Stimulated activated CD4-positive, alpha-beta T cell treated with anti-CD3 and anti-CD28 coated beads, Interleukin-1b, Interleukin-23, amount 100 ng/mL, for 48 hours (primary cell): ENCODE data around the gene CDKL5.
"Not testable (repeated sequence)": the region's sequence is repeated elsewhere in the genome, so short reads cannot be mapped to it uniquely, and the experiment has no call there.

ENCODE experiments used
- DNase-seq: peaks from one replicate; pipeline ENCODE4 v3.0.0-alpha.2; 2020

CDKL5 gene

DNA sequence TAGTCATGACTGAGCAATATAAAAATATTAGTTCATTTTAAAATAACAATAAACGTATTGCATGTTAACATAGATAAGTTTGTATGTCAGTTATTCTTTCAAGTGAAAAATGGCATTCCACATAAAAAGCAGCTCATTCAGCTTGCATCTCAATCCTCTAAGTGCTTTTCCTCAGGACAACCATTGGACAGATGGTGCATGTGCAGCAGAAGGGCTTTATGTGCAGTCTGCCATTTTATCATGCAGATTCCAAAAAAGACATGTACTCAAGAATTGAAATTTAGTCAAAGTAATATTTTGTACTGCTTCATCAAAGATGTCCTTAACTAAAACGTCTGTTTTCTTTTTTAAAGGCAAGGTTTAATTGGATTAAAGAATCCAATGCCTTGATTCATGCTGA is 153.1 kb downstream of the CDKL5 start:
- no peak for DNase-seq

DNA sequence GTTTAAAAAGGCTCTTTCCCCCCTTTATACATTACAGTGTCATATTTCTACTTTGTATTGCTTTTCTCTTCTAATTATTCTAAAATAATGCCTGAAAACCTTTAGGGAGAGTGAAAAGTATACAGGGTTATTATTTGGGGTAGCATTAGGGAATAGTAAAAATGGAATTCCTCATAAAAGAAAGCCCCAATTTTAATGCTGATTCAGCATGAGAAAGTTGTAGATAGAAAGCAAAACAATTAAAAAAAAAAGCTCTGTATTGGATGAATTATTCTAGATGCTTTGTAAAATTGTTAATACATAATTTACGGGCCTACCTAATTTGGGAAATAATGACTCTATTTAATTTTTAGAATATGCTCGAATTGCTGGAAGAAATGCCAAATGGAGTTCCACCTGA is 154.1 kb downstream of the CDKL5 start:
- no peak for DNase-seq

DNA sequence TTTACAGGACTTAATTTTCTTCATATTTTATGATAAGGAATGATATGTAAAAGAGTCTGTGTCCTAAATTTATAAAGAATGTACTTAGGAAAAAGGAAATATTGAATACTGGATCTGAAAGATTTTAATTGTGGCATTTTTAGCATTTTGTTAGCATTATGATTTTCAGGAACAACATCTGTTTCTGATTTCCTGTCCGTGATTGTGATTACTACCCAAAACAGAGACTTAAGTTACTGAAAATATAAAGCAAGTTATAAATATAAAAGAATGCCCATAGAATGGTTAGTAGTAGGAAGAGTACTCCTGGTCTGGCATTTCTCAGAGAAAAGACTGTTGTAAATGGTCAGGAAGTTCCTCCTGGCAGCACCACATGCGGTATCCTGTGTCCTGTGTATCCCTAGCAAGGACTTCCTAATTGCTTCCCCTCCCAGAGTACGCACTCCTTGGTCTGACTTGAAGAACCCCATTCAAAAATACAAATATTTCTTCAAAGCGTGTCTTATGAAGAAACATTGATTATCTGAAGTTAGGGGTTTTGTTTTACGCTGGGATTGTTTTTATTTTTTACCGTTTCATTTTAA is 157.6 kb downstream of the CDKL5 start:
- no peak for DNase-seq

DNA sequence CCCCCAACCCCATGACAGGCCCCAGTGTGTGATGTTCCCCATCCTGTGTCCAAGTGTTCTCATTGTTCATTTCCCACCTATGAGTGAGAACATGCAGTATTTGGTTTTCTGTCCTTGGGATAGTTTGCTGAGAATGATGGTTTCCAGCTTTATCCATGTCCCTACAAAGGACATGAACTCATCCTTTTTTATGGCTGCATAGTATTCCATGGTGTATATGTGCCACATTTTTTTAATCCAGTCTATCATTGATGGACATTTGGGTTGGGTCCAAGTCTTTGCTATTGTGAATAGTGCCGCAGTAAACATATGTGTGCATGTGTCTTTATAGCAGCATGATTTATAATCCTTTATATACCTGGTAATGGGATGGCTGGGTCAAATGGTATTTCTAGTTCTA is 163.9 kb downstream of the CDKL5 start:
- not testable (repeated sequence) for DNase-seq

DNA sequence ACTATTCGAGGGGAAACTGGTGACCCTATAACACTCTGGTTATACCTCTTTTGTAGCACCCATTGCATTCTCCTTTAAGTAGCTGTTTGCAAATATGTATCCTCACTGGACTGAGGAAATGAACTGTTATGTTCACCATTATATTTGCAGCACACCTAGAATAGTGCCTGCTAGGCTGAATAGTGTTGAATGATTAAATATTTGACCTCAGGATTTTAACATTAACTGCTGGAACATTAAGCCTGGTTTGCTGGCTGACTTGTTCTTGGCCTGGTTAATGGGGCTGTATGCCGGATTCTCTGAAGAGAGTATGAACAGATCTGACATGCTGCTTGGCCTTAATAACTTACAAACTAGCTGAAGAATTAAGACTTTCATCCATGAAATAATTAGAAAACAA is 166.4 kb downstream of the CDKL5 start:
- no peak for DNase-seq

DNA sequence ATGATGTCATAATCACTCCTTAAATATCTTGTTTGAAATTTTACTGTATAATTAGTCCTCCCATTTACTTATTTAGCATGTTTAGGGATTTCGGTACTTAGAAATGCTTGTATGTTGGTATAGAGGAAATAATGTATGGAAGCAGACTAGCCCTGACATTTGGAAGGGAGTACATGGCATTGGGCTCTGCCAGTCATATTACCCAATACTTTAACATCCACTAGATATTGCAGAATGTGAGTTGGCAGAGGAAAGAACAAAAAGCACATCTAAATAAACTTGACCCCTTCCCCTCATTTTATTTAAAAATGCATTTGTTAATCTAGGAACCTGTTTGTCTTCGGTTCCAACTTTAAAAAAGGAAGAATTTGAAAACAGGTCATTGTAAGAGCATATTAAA is 168.7 kb downstream of the CDKL5 start:
- no peak for DNase-seq

DNA sequence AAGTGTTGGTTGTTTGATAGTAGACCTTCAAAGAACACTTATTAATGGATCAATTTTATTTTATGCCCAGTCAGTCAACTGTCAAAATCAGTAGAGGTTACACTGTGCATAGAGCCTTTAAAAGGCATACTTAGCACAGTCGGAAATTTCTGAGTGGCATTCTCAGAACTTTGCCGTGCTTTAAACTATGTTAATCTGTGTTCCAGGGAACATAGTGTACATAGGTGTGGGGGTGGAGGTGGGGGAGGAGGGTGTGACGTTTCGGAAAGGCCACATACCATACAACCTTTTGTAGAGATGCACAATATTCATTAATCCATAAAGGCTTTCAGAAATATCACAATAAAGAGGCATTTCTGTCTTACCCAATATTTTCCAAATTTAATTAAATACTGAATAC is 170.7 kb downstream of the CDKL5 start:
- DNase-seq: no peak

DNA sequence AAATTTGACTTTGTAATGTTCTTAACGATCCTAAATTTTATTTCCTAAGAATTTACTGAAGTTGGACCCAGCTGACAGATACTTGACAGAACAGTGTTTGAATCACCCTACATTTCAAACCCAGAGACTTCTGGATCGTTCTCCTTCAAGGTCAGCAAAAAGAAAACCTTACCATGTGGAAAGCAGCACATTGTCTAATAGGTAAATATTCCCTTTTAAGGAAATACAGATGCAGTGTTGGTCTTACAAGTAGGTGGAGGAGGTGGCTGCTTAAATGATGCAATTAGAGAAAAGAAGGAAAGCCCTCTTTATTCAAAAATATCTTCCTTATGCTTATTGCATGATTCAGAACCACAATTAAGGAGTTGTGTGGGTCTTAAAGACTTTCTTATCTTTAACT is 173.0 kb downstream of the CDKL5 start:
- DNase-seq: no peak

DNA sequence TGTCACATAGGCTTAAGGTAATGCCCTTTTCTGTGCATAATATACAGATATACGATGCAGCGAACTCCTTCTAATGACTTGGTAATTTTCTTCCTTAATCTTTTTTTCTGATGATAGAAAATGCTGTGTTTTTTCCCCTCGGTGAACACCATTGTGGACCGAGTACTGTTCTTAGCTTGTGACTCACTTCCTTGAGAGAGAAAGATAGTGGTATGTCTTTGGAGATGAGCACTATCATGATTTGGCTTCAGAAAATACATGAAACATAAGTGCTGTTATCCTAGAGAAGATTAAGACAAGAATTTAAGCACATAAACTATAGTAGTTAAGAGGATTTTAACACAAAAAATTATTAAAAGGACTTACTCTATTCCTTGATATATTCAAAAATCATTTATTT is 182.6 kb downstream of the CDKL5 start:
- DNase-seq: no peak

DNA sequence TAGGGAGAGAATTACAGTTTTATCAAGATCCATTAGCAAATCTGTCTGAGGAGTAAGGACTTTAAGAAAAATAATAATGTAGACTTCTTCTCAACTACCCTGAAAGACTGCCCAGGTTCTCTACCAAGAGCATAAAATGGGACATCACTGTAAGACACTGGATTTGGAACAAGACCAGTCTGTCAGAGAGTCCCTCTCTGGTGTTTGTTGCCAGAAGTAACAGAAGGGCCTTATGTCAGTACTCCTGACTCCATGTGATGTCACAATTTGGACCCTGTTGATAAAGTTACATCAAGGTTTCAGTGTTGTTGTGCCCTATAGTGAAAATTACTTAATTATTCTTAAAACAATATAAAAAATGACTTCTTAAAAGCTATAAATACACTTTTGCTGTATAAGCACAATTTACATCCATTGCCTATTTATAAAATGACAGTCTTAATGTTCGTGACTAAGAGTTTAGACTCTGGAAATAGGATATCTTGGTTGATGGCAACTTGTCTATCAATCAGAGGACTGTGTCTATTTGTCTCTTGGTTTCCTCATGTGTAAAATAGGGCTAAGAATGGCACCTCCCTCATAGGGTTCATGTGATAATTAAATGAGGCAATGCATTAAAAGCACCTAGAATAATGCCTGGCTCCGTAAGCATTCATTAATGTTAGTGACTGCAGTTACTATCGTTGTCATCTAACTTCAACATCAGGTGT is 188.7 kb downstream of the CDKL5 start:
- DNase-seq: no peak

DNA sequence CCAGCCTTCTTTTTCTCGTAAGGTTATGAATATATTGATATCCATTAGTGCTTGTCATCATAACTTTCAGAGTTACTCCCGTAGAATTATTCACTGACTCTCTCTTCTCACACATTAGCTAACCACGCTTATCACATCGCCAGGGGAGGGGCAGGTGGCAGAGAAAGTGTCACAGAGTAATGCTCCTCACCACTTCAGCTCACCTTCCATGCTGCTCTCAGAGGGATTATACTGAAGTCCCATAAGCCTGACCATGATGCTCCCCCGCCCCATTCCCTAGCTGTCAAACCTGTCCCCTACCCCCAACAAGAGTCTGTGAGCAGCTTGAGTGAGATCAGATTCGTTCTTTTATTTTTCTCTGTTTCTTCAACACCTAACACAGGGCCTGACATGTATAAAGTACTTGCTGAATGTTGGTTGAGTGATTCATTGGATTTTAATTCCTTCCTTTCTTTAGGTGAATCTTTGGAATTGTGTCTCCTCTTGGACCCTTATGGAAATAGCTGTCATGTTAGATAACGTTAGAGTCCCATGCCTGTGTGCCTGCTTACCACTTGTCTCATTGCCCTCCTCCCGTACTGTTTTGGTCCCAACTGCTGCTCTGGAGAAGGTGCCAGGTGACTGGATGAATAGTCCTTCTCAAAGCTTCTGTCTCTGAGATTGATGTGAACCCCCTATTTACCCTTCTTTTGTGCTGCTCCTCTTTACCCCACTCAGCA is 191.4 kb downstream of the CDKL5 start:
- DNase-seq: no peak

DNA sequence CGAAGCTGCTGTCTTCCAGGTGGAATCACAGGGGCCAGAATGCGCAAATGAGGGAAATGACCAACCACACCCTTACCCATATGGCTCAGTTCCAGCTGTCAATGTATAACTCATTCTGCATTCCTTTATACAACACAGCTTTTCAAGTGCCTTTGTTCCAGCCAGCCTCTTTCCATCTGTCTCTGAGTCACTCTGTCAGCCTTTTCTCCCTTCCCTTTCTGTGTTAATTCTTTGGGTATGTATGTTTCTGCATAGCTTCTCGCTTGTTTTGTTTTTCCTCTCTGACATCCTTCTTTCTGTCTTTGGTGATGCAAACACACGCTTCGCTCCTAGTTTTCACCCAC is 192.0 kb downstream of the CDKL5 start:
- no peak for DNase-seq

DNA sequence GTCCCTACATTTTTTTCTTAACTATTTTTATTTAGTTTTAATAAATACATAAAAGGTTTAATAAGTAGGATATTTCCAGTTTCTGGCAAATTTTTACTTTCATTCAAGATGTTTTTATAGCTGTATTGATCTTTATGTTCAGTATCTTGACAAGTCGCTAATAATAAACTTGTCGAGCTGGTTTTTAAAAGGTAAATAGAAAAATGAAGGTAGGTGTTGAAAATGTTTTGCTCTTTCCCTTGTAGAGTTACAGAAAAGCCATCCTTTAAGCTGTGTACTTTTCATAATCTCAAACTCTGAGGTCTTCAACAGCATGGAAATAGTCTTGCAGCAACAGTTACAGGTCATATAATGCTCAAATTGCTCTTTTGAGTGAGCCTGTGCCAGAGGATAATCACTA is 193.9 kb downstream of the CDKL5 start:
- DNase-seq: no peak

DNA sequence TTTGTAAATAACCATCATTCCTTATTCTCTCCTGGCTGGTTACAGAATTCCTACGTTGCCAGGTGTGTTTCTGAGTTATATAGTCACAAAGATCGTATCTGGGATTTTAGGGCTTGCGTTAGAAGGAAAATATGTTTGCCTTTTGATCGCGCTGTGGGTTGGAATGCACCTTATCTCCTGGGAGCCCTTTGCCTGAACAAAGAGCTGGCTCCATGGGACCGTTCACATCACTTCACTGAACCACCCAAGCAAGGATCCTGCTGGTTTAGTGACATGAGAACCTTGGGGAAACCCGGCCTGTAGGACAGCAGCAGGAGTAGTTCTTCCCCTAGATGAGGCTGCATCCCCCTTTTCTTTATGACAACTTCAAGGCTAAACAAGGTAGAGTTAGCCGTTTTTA is 194.9 kb downstream of the CDKL5 start:
- DNase-seq: no peak

DNA sequence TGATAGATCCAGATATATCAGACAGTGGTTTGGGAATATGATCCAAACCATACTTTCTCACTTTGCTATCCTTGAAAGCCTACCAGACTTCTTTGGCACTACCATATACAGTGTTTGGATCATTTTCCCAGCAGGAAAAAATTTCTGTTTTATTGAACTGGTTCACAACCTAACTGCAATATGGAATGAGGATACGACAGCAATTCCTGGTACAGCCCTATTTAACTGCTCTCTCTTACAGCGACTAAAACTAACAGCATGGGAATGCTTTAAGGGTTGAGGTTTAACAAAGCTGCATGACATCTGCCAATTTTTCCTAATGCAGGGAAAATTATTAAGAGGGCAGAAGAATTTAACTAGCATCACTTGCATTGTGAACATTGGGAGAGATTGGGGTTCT is 199.2 kb downstream of the CDKL5 start:
- DNase-seq: no peak

DNA sequence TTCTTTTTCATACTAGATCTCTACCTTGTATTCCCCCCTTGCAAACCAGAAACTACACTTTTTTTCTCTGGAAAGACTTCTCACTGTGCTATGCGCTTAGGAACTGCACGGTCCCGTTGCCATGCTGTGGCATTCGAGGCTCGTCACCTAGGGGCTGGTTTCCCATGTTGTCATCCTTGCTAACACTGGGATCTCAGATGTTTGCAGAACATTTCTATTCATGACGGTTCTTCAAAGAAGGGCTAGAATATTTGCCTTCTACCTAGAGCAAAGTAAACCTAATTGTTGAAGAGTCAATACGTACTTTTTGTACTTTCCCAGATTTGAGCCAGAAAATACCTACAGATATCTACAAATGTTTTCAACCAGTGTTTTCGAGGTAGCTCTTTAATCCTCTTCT is 205.5 kb downstream of the CDKL5 start:
- DNase-seq: no peak

DNA sequence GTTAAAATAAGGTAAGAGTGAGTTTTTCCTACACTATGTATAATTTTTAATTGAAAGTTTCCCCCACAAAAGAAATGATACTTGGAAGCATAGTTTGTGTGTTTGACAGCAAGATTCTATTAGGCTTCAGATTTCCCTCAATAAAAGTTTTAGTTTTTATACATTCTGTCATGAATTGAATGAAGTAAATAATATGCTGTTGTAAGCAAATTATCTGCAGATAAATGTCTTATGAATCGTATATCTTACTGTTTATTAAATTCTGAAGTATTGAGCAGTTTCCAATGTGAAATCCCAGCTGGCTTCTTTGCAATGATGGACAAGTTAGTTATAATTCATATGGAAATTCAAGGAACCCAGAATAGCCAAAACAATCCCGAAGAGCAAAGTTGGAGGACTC is 213.0 kb downstream of the CDKL5 start:
- DNase-seq: no peak

DNA sequence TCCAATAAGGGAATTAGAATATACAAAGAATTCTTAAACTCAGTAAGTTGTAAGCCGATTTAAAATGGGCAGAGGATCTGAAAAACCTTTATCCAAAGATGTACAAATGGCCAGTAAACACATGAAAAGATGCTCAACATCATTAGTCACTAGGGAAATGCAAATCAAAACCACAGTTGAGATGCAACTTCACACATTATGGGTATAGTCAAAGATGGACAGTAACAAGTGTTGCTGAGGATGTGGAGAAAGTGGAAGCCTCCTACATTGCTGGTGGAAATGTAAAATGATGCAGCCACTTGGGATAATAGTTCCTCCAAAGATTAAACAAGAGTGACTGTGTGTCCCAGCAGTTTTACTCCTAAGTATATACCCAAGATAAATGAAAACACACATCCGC is 213.9 kb downstream of the CDKL5 start:
- DNase-seq: no peak

DNA sequence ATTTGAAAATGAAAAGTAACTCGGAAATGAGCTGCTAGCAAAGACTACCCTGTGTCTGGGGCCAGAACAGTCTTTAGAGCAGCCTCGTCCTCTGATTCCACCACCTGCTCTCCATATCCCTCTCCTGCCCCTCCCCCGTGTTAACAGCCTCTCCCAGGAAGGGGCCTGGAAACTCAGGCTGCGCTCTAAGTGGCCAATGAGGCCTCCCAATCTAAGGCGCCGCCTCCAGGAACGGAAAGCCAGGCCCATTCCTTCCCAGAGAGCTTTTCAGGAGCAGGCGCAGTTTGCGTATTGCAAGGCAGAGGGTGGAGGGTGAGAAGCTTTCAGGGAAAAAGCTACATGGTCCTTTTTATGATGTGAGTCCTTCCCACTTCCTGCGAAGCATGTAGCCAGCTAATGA is 215.3 kb downstream of the CDKL5 start:
- no peak for DNase-seq

DNA sequence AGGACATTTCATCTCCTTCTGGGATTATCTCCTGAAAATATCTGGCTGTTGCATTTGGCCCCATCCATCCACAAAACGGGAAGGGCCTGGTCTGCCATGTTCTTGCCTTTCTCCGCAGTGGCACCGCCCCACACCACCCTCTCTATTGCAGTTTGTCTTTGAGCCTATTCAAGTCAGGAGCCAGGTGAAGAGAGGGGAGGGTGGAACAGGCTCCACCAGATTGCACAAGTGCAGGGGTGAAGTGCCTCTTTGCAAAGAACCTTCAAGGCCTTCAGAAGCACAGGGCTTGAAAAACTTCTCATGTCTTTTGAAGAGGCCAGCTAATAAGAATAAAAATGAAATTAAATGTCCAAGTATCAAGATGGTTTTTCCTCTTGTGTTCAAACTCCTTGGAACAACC is 217.8 kb downstream of the CDKL5 start:
- no peak for DNase-seq

DNA sequence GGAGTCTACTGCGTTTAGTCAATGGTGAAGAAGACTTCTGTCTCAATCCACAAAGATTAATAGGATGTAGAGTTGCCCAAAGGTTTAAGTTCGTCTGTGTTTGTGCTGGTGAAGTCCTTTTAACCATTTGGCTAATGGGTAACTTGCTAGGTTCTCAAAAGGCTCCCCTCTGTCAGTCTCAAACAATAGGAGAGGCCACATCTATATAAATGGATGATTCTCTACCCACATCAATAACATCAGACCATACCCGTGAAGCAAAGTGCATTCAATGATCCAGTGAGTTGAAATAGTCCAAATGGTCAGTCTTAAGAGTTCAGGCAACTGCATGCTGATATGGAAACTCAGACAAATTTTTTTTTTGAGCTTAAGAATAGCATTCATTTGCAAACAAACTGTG is 218.4 kb downstream of the CDKL5 start:
- DNase-seq: no peak

DNA sequence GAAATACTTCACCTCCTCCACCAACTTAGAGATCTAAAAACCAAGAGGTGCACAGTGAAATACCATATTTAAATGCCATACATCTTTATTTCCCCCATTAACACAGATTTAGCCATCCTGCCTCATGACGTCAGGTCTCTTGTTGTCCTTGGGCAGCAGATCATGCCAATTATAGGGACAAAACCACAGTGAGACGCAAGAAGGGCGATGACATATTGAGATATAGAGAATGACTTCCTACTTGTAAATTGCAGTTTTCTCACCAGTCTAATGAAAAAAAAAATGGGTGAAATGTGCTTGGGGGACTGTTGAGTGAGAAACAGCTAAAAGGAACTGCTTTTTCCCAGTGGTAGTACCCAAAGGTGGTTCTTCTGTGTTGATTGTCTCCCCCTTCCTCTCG is 222.2 kb downstream of the CDKL5 start:
- DNase-seq: no peak

DNA sequence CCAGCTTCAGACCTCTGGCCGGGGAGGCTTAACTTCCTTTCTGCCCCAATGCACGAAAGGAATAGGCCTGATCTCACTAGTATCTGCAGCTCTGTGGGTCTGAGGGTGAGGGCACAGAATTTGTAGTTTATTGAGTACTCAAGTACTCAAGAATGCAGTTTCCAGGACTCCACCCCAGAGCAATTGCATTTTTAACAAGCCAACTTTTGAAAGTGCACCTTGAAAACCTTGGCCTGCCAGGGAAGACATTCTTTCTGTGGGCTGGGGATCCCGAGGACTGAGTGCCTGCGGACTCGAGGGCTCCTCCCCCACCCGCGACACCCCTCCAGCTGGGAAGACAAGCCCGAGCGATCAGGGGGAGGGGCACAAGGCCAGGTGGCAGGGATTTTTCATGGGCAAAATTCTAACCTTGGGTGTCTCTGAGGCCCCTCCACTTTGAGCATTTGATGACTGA is 224.1 kb downstream of the CDKL5 start:
- DNase-seq: no peak

DNA sequence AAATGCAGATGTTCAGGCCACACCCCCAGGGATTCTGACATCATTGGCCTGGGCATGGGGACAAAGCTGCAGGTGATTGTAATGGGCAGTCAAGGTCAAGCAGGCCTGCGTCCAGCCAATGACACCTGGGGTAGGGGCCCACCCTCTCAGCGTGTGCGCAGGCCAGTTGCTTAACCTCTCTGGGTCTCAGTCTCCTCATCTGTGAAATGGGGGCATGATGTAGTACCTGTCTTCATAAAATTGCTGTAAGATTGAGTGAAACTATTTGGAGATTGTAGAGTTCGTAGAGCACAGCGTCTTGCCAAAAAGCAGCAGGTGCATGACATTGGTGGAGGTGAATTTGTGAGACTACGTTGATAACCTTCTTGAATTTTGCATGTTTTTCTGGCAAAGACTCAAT is 225.3 kb downstream of the CDKL5 start:
- DNase-seq: no peak

DNA sequence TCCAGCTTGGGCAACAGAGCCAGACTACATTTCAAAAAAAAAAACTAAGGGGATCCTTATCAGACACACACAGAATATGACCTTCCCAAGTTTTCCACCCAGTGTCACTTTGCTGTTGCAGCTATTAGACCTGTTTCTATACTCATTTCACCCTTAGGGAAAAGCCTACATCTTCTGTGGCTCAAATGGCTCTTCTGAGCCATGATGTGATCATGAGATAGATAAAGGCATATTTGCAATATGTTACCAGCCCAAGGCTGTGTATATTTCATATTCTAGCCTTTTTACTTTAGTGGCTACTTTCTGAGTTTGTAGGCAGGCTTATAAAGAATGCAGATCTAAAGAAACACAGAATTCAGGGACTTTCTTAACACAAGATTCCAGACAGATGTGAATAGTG is 227.2 kb downstream of the CDKL5 start:
- no peak for DNase-seq
